ENCODE measurements around the gene PPP1R17.

The PPP1R17 gene

DNA sequence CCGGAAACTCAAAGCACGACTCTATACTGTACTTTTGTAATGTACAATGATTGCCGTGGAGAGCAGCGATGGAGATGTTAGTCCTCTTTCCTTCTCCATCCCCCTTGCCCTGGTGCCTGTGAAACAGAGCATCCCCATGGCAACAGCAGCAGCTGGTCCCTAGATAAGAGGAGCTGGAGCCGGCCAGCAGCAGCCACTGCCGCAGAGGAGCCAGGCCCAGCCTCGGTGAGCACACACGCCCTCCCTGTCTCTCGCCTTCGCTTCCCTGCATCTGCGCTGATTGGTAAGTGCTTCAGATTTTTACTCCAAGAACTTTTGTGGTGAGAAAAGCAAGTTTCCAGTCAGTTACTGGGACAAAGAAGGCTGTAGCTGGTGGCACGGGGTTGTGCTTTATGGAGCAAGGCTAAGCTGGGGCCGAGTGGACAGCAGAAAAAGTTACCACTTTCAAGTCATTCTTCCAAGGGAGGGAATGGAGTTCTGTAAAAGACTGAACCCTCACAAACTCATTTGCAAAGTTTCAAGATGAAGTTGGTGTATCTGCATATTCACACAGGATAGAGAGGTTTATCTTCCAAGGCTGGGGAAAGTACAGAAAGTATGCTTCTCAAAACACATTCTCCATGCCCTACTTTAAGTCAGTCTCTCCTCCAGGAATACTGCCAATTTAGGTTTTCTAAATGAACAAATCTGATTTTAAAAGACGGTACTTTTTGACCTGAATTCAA lies at the start of gene PPP1R17:
TSS of gene PPP1R17 (plus strand) at position 192 of the 725 bp plus-strand sequence. CDS start 5,227 bp downstream, outside the sequence.
- no peaks in the 10 kb centered on the region for H3K4me1 ChIP-seq (ENCODE audit: control insufficient read depth in 1 of 2, insufficient read depth in 2 of 2, low read length in 2 of 2)
- no peak within 1 kb of the TSS for H3K4me3 ChIP-seq (ENCODE audit: low read depth in 1 of 2, low read length in 2 of 2)
- no peak within 1 kb of the TSS for H3K27ac ChIP-seq (ENCODE audit: low read length)
- H3K27me3 ChIP-seq (ENCODE audit: low read depth, low read length), result no peaks in the 10 kb centered on the region
- no peaks in the 10 kb centered on the region for H3K36me3 ChIP-seq (ENCODE audit: control insufficient read depth in 1 of 2, insufficient read depth in 2 of 2, low read length in 2 of 2)
- no peaks in the 10 kb centered on the region for H3K9me3 ChIP-seq (ENCODE audit: control insufficient read depth in 1 of 2, low read length in 2 of 2)

DNA sequence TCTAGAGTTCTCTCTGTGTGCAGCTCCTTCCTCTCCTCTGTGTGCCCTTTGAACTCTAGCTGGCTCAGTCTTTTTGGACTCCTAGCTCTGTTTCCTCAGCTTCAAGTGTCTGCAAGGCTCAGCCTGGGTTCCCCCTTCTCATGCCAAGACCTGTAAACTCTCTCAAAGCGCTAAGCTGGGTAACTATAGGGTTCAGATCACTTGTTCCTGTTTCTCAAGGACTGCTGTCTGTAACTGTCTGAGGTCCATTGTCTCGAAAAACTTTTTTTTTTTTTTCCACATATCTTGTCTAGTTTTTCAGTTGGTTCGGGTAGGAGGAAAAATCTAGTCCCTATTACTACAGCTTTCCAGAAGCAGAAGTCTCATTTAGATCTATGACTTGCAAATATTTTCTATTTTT lies 46.6 kb upstream of the PPP1R17 start:
- Histone ChIP-seq H3K4me3 (ENCODE audit: low read depth in 1 of 2, low read length in 2 of 2) (no peak overlapping the region), H3K27me3 (ENCODE audit: low read depth, low read length) (no peaks in the 10 kb centered on the region), H3K36me3 (ENCODE audit: control insufficient read depth in 1 of 2, insufficient read depth in 2 of 2, low read length in 2 of 2) (no peaks in the 10 kb centered on the region), H3K27ac (ENCODE audit: low read length) (no peak overlapping the region), H3K4me1 (ENCODE audit: control insufficient read depth in 1 of 2, insufficient read depth in 2 of 2, low read length in 2 of 2) (no peaks in the 10 kb centered on the region), H3K9me3 (ENCODE audit: control insufficient read depth in 1 of 2, low read length in 2 of 2) (no peaks in the 10 kb centered on the region)

DNA sequence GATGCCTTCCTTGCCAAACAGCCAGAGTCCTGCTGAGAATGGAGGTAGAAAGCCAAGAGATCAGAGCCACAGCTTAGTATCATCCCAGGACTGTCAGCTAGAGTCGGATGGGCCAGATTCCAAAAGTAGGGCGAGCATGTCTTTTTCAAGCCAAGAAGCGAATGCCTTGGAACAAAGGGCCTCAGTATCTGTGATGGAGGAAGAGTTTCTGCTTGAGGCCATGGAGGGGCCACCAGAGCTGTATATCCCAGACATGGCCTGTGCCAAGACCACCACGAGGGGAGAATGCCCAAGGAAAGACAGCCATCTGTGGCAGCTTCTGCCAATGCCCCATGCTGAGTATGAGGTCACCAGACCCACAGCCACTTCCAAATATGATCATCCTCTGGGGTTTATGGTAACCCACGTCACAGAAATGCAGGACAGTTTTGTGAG lies 44.3 kb upstream of the PPP1R17 start:
- no peak overlapping the region for H3K27ac ChIP-seq (ENCODE audit: low read length)
- H3K4me1 ChIP-seq (ENCODE audit: control insufficient read depth in 1 of 2, insufficient read depth in 2 of 2, low read length in 2 of 2), result no peaks in the 10 kb centered on the region
- no peaks in the 10 kb centered on the region for H3K36me3 ChIP-seq (ENCODE audit: control insufficient read depth in 1 of 2, insufficient read depth in 2 of 2, low read length in 2 of 2)
- H3K9me3 ChIP-seq (ENCODE audit: control insufficient read depth in 1 of 2, low read length in 2 of 2), result no peaks in the 10 kb centered on the region
- no peaks in the 10 kb centered on the region for H3K27me3 ChIP-seq (ENCODE audit: low read depth, low read length)
- H3K4me3 ChIP-seq (ENCODE audit: low read depth in 1 of 2, low read length in 2 of 2), result no peak overlapping the region

DNA sequence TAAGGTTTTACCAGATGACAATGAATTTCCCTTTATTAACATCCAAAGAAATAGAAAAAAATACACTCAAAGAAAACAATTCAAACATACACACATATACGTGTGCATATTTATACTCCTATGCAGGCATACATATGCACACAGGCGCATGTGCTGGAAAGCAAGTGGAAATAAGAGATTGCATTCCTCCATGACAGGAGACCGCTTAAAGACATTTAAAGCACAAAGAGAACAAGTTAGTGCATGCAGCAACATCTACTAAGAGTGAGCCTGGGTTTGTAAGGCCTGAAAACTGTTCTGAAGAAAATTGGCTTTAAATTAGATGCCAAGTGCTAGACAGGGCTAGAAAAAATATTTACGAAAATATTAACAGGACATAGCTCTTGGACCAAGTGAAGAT lies 40.1 kb upstream of the PPP1R17 start:
- H3K36me3 ChIP-seq (ENCODE audit: control insufficient read depth in 1 of 2, insufficient read depth in 2 of 2, low read length in 2 of 2), result no peaks in the 10 kb centered on the region
- no peaks in the 10 kb centered on the region for H3K4me1 ChIP-seq (ENCODE audit: control insufficient read depth in 1 of 2, insufficient read depth in 2 of 2, low read length in 2 of 2)
- no peak overlapping the region for H3K4me3 ChIP-seq (ENCODE audit: low read depth in 1 of 2, low read length in 2 of 2)
- no peak overlapping the region for H3K27ac ChIP-seq (ENCODE audit: low read length)
- H3K27me3 ChIP-seq (ENCODE audit: low read depth, low read length), result no peaks in the 10 kb centered on the region
- no peaks in the 10 kb centered on the region for H3K9me3 ChIP-seq (ENCODE audit: control insufficient read depth in 1 of 2, low read length in 2 of 2)

DNA sequence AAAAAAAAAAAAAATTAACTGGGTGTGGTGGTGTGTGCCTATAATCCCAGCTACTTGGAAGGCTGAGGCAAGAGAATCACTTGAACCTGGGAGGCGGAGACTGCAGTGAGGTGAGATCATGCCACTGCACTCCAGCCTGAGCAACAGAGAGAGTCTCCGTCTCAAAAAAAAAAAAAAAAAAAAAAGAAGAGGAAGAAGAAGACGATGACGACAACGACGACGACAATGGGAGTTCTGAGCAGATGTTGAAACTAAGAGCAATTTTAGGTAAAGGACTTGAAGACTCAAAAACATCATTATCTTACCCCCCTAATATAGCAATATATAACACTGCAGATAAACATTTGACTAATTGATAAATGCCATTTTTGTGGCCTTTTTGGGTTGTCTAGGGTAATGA lies 39.5 kb upstream of the PPP1R17 start:
- Histone ChIP-seq H3K4me1 (ENCODE audit: control insufficient read depth in 1 of 2, insufficient read depth in 2 of 2, low read length in 2 of 2) (no peaks in the 10 kb centered on the region), H3K36me3 (ENCODE audit: control insufficient read depth in 1 of 2, insufficient read depth in 2 of 2, low read length in 2 of 2) (no peaks in the 10 kb centered on the region), H3K27me3 (ENCODE audit: low read depth, low read length) (no peaks in the 10 kb centered on the region), H3K9me3 (ENCODE audit: control insufficient read depth in 1 of 2, low read length in 2 of 2) (no peaks in the 10 kb centered on the region), H3K4me3 (ENCODE audit: low read depth in 1 of 2, low read length in 2 of 2) (no peak overlapping the region), H3K27ac (ENCODE audit: low read length) (no peak overlapping the region)

DNA sequence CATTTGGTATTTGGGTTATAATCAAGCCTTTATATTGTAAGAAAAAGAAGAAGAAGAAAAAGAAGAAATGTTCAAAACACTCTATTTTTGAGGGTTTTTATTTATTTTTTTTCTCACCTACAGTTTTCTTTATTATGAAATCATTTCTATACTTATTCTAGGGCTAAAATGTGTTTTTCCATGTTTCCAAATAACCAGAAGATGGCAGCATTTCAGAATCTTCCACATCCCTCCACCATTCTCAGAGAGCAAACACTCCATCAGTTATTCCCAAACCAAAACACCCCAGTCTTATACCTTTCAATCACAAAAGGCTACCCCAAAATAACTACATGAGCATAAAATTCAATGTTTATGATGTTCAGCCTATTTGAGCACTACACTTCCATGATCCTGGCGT lies 38.7 kb upstream of the PPP1R17 start:
- Histone ChIP-seq H3K9me3 (ENCODE audit: control insufficient read depth in 1 of 2, low read length in 2 of 2) (no peaks in the 10 kb centered on the region), H3K4me3 (ENCODE audit: low read depth in 1 of 2, low read length in 2 of 2) (no peak overlapping the region), H3K27me3 (ENCODE audit: low read depth, low read length) (no peaks in the 10 kb centered on the region), H3K4me1 (ENCODE audit: control insufficient read depth in 1 of 2, insufficient read depth in 2 of 2, low read length in 2 of 2) (no peaks in the 10 kb centered on the region), H3K27ac (ENCODE audit: low read length) (no peak overlapping the region), H3K36me3 (ENCODE audit: control insufficient read depth in 1 of 2, insufficient read depth in 2 of 2, low read length in 2 of 2) (no peaks in the 10 kb centered on the region)

DNA sequence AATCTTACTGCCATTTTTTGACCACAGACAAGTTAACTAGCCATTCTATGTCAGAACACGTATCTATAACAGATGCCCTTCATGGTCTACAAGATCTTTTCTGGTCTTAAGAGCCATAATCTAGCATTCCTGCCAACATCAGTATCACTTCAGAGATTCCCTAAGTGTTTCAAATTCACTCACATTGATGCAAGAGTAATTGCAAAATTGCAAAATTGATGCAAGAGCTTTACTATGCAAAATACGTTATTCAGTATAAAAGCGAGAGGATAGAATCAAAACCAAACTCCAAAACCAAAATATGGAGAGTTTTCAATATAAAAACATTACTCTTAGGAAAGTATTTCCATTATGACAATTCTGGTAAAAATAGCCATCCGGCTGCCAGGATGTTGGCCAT lies 38.1 kb upstream of the PPP1R17 start:
- H3K4me1 ChIP-seq (ENCODE audit: control insufficient read depth in 1 of 2, insufficient read depth in 2 of 2, low read length in 2 of 2), result no peaks in the 10 kb centered on the region
- H3K27ac ChIP-seq (ENCODE audit: low read length), result no peak overlapping the region
- no peaks in the 10 kb centered on the region for H3K36me3 ChIP-seq (ENCODE audit: control insufficient read depth in 1 of 2, insufficient read depth in 2 of 2, low read length in 2 of 2)
- no peaks in the 10 kb centered on the region for H3K27me3 ChIP-seq (ENCODE audit: low read depth, low read length)
- H3K4me3 ChIP-seq (ENCODE audit: low read depth in 1 of 2, low read length in 2 of 2), result no peak overlapping the region
- no peaks in the 10 kb centered on the region for H3K9me3 ChIP-seq (ENCODE audit: control insufficient read depth in 1 of 2, low read length in 2 of 2)

DNA sequence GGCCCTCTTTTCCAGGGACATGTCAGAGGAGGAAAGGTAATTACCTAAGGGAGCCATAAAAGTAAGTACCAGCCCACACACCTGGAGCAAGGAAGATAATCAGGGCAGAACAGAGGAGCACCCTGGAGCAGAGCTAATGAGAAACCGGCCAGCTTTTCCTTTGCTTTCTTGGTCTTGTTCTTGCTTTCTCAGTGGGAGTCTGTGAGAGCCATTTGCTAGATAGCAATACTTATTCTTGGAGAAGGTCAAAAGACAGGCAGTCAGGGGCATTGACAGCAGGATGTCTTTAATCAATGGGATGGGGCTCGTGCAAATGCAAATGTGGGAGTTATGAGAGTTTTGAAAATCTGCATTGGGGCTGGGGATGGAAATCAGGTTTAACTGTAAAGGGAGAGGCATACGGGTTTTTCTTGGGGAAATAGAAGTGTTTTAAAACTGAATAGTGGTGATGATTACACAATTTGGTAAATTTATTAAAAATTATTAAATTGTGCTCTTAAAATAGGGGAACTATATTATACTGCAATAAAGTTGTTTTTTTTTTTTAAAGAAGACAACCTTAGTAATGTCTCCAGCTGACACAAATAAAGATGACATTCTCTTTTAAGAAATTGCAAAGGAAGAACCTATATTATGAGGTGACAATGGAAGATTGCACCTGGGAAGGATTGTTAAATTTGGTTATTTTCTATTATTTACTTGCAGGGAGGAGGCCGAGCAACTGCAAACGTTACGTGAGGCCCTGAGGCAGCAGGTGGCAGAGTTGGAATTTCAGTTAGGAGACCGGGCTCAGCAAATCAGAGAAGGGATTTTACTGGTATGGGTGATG lies 35.6 kb upstream of the PPP1R17 start:
- no peaks in the 10 kb centered on the region for H3K27me3 ChIP-seq (ENCODE audit: low read depth, low read length)
- H3K9me3 ChIP-seq (ENCODE audit: control insufficient read depth in 1 of 2, low read length in 2 of 2), result no peaks in the 10 kb centered on the region
- no peaks in the 10 kb centered on the region for H3K36me3 ChIP-seq (ENCODE audit: control insufficient read depth in 1 of 2, insufficient read depth in 2 of 2, low read length in 2 of 2)
- no peak overlapping the region for H3K27ac ChIP-seq (ENCODE audit: low read length)
- H3K4me3 ChIP-seq (ENCODE audit: low read depth in 1 of 2, low read length in 2 of 2), result no peak overlapping the region
- H3K4me1 ChIP-seq (ENCODE audit: control insufficient read depth in 1 of 2, insufficient read depth in 2 of 2, low read length in 2 of 2), result no peaks in the 10 kb centered on the region

DNA sequence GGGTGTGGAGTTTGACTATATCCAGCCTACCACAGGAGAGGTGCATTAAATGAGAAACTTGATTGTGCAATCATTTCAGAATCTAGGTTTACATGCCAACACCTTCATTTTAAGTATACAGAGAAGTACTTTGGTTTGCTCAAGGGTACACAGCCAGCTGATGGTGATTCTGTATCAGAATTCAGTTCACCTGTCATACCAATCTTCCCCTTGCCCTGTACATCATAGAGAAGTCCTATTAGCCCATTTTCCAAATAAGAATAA lies 35.0 kb upstream of the PPP1R17 start:
- Histone ChIP-seq H3K4me3 (ENCODE audit: low read depth in 1 of 2, low read length in 2 of 2) (no peak overlapping the region), H3K27ac (ENCODE audit: low read length) (no peak overlapping the region), H3K36me3 (ENCODE audit: control insufficient read depth in 1 of 2, insufficient read depth in 2 of 2, low read length in 2 of 2) (no peaks in the 10 kb centered on the region), H3K27me3 (ENCODE audit: low read depth, low read length) (no peaks in the 10 kb centered on the region), H3K4me1 (ENCODE audit: control insufficient read depth in 1 of 2, insufficient read depth in 2 of 2, low read length in 2 of 2) (no peaks in the 10 kb centered on the region), H3K9me3 (ENCODE audit: control insufficient read depth in 1 of 2, low read length in 2 of 2) (no peaks in the 10 kb centered on the region)

DNA sequence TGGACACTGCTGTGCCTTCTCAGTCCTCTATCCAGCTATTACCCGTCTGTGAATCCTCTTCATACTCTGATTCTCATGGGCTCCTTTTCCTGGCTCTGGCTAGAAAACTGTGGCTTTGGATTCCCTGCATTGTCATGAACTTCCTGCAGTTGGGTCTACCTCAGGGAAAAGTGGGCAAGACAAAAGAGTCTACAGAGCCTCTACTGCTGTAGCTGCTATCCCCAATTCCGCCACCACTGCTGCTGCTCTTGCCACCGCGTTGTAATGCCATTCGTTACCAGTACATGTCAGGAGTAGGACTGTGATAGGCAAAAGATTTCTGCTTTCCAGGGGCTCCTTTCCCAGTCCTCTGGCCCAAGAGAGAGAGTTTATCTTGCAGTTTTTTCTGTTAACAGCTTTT lies 23.9 kb upstream of the PPP1R17 start:
- no peak overlapping the region for H3K4me3 ChIP-seq (ENCODE audit: low read depth in 1 of 2, low read length in 2 of 2)
- H3K9me3 ChIP-seq (ENCODE audit: control insufficient read depth in 1 of 2, low read length in 2 of 2), result no peaks in the 10 kb centered on the region
- H3K27ac ChIP-seq (ENCODE audit: low read length), result no peak overlapping the region
- no peaks in the 10 kb centered on the region for H3K4me1 ChIP-seq (ENCODE audit: control insufficient read depth in 1 of 2, insufficient read depth in 2 of 2, low read length in 2 of 2)
- no peaks in the 10 kb centered on the region for H3K27me3 ChIP-seq (ENCODE audit: low read depth, low read length)
- no peaks in the 10 kb centered on the region for H3K36me3 ChIP-seq (ENCODE audit: control insufficient read depth in 1 of 2, insufficient read depth in 2 of 2, low read length in 2 of 2)

DNA sequence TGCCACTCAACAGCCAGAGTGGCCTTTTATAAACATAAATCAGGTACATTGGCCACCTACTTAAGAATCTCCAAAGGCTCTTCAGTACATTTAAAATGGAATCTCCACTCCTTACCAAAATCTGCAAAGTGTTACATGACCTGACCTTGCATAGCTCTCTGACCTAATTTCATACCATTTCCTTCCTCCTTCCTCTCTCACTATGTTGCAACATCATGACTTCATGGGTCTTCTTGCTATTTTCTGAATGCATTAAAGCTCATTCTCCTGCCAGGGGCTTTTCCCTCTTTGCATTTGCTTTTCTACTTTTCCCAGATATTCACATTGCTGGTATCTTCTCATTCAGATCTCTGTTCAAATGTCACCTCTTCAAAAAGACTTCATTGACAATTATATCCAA lies 22.1 kb upstream of the PPP1R17 start:
- no peaks in the 10 kb centered on the region for H3K9me3 ChIP-seq (ENCODE audit: control insufficient read depth in 1 of 2, low read length in 2 of 2)
- H3K27me3 ChIP-seq (ENCODE audit: low read depth, low read length), result no peaks in the 10 kb centered on the region
- no peaks in the 10 kb centered on the region for H3K36me3 ChIP-seq (ENCODE audit: control insufficient read depth in 1 of 2, insufficient read depth in 2 of 2, low read length in 2 of 2)
- H3K4me1 ChIP-seq (ENCODE audit: control insufficient read depth in 1 of 2, insufficient read depth in 2 of 2, low read length in 2 of 2), result no peaks in the 10 kb centered on the region
- no peak overlapping the region for H3K27ac ChIP-seq (ENCODE audit: low read length)
- H3K4me3 ChIP-seq (ENCODE audit: low read depth in 1 of 2, low read length in 2 of 2), result no peak overlapping the region

DNA sequence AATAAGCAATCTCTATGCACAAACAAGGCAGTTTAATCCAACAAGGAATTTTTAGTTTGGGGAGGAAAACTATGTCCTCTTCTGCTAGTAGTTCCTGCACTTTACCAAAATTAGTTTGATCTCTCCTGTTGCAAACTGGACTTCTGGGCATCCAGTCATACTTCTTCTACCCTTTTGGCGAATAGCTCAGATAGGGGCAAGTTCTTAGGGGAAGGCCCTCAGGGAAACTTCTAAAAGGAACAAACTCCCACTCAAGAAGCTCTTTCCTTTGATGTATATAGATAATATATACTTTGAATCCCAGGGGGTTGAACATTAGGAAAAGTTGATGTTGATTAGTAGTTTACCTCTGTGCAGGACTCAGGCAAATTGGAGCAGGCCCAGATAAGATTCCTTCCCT lies 21.5 kb upstream of the PPP1R17 start:
- H3K4me1 ChIP-seq (ENCODE audit: control insufficient read depth in 1 of 2, insufficient read depth in 2 of 2, low read length in 2 of 2), result no peaks in the 10 kb centered on the region
- H3K27ac ChIP-seq (ENCODE audit: low read length), result no peak overlapping the region

More for the DNA sequence above, 21.5 kb upstream of the PPP1R17 start:
- no peaks in the 10 kb centered on the region for H3K9me3 ChIP-seq (ENCODE audit: control insufficient read depth in 1 of 2, low read length in 2 of 2)
- H3K27me3 ChIP-seq (ENCODE audit: low read depth, low read length), result no peaks in the 10 kb centered on the region
- no peak overlapping the region for H3K4me3 ChIP-seq (ENCODE audit: low read depth in 1 of 2, low read length in 2 of 2)
- H3K36me3 ChIP-seq (ENCODE audit: control insufficient read depth in 1 of 2, insufficient read depth in 2 of 2, low read length in 2 of 2), result no peaks in the 10 kb centered on the region

Data from muscle layer of duodenum (tissue), 2 donors.